ENCODE measurements around the gene FOXJ1. TPM values are rescaled to one million over a fixed set of nuclear protein-coding genes. Genes with fewer than 3 reads are reported as not detected.

FOXJ1 gene
- not detected in 2 replicates for total RNA-seq

GRCh38 chr17:76141212-76142038, at the start of gene FOXJ1:
Gene FOXJ1, minus strand, starts transcription at chr17:76141245. Its CDS starts 850 bp downstream, at chr17:76140395.

GRCh38 chr17:76103274-76104139, 37.5 kb downstream of the FOXJ1 start, which contains the start of gene EXOC7:
Gene EXOC7, minus strand, starts transcription at chr17:76103787. Its CDS starts 95 bp downstream, at chr17:76103692.

Other genes with a start within 250 kb of the FOXJ1 start
- 30.6 and 32.7 TPM in 2 replicates for gene TRIM65, start 244.3 kb downstream of the FOXJ1 start, total RNA-seq
- 31.1 and 31.8 TPM in 2 replicates for gene MRPL38, start 236.4 kb downstream of the FOXJ1 start, total RNA-seq
- 3.5 and 3.8 TPM in 2 replicates for gene FBF1, start 200.2 kb downstream of the FOXJ1 start, total RNA-seq
- 28.8 and 34.1 TPM in 2 replicates for gene ACOX1, start 162.1 kb downstream of the FOXJ1 start, total RNA-seq
- gene TEN1, start 162.0 kb downstream of the FOXJ1 start, total RNA-seq: 13.9 and 23.3 TPM in 2 replicates
- 1.3 and 3.1 TPM in 2 replicates for gene CDK3, start 140.4 kb downstream of the FOXJ1 start, total RNA-seq
- gene EVPL, start 113.9 kb downstream of the FOXJ1 start, total RNA-seq: 0.05 TPM in 1 of 2 replicates, not detected in the other
- gene SRP68, start 68.7 kb downstream of the FOXJ1 start, total RNA-seq: 29.2 and 33.5 TPM in 2 replicates
- 0.13 TPM in 1 of 2 replicates, not detected in the other for gene GALR2, start 66.5 kb downstream of the FOXJ1 start, total RNA-seq
- gene ZACN, start 62.1 kb downstream of the FOXJ1 start, total RNA-seq: not detected in 2 replicates
- gene EXOC7, start 37.5 kb downstream of the FOXJ1 start, total RNA-seq: 60.7 and 68.0 TPM in 2 replicates
- gene RNF157, start 99.2 kb upstream of the FOXJ1 start, total RNA-seq: 0.44 and 3.1 TPM in 2 replicates
- 14.7 and 28.9 TPM in 2 replicates for gene UBALD2, start 124.1 kb upstream of the FOXJ1 start, total RNA-seq
- 1.8 and 4.7 TPM in 2 replicates for gene QRICH2, start 167.0 kb upstream of the FOXJ1 start, total RNA-seq
- gene PRPSAP1, start 212.7 kb upstream of the FOXJ1 start, total RNA-seq: 52.3 and 80.1 TPM in 2 replicates
- 191 TPM in 2 replicates for gene SPHK1, start 243.4 kb upstream of the FOXJ1 start, total RNA-seq